Measurements from ENCODE around the gene SMG6. TPM values are rescaled to one million over a fixed set of nuclear protein-coding genes. Genes with fewer than 3 reads are reported as not detected.

Gene SMG6
- total RNA-seq, 6 donors from 2014 or later: 29.9 to 126 (median 30.5) TPM

- TF ChIP-seq CTCF (IDR thresholded peaks at IDR 0.05) (no peak), POLR2AphosphoS5 (IDR thresholded peaks at IDR 0.05) (no peak), POLR2A (IDR thresholded peaks at IDR 0.05) (no peak), EP300 (IDR thresholded peaks at IDR 0.05) (no peak)
Observed at GRCh38 chr17:2077040-2077439, 226.5 kb downstream of the SMG6 start.

GRCh38 chr17:2076087-2076984, 227.2 kb downstream of the SMG6 start:
- peak overlapping the region; percentile 67 to 80 (median 72) for H3K27ac ChIP-seq

More at GRCh38 chr17:2077040-2077439, 226.5 kb downstream of the SMG6 start:
- Histone ChIP-seq H3K36me3 (peaks cover 2 to 43% (median 28%) of the 10 kb centered on the region in 4 donors), H3K4me1 (peaks cover 26 to 35% (median 27%) of the 10 kb centered on the region in 4 donors), H3K27ac (peak overlapping the region in 2 of 4 donors; percentile 67 to 75), H3K9me3 (no peaks in the 10 kb centered on the region), H3K27me3 (no peaks in the 10 kb centered on the region), H3K4me3 (no peak overlapping the region)
- ATAC-seq (ENCODE audit: low FRiP score in 2 of 2) (no peak), DNase-seq (no peak)
- 86 to 97% methylated on average over 8 of the region's 8 CpGs for WGBS, 2 donors

GRCh38 chr17:2075336-2076086, 228.1 kb downstream of the SMG6 start:
- peak; percentile 24 to 82 for ATAC-seq (ENCODE audit: low FRiP score in 2 of 2)
- peak in 1 of 2 donors; percentile 53 for DNase-seq
- TF ChIP-seq POLR2AphosphoS5 (IDR thresholded peaks at IDR 0.05) (peak in 1 of 2 donors; percentile 55), POLR2A (IDR thresholded peaks at IDR 0.05) (no peak), EP300 (IDR thresholded peaks at IDR 0.05) (peak in 1 of 4 donors; percentile 21), CTCF (IDR thresholded peaks at IDR 0.05) (peak in 3 of 6 experiments; percentile 5 to 42 (median 28))
- Histone ChIP-seq H3K9me3 (no peaks in the 10 kb centered on the region), H3K27ac (peak overlapping the region; percentile 67 to 80 (median 72)), H3K36me3 (peaks cover 2 to 29% (median 16%) of the 10 kb centered on the region in 4 donors), H3K4me1 (peaks cover 38 to 48% (median 42%) of the 10 kb centered on the region in 4 donors), H3K27me3 (no peaks in the 10 kb centered on the region), H3K4me3 (no peak overlapping the region)
- 61 to 62% methylated on average over 9 to 13 of the region's 13 CpGs for WGBS, 2 donors

More at GRCh38 chr17:2076087-2076984, 227.2 kb downstream of the SMG6 start:
- peaks cover 2 to 38% (median 23%) of the 10 kb centered on the region in 4 donors for H3K36me3 ChIP-seq
- H3K27me3 ChIP-seq: no peaks in the 10 kb centered on the region
- 64 to 67% methylated on average over 16 to 17 of the region's 17 CpGs for WGBS, 2 donors
- no peak overlapping the region for H3K4me3 ChIP-seq
- peak in 1 of 2 donors; percentile 13 for ATAC-seq (ENCODE audit: low FRiP score in 2 of 2)
- H3K4me1 ChIP-seq: peaks cover 30 to 39% (median 34%) of the 10 kb centered on the region in 4 donors
- no peaks in the 10 kb centered on the region for H3K9me3 ChIP-seq
- TF ChIP-seq POLR2AphosphoS5 (IDR thresholded peaks at IDR 0.05): no peak
- TF ChIP-seq CTCF (IDR thresholded peaks at IDR 0.05): no peak
- no peak for TF ChIP-seq POLR2A (IDR thresholded peaks at IDR 0.05)
- no peak for TF ChIP-seq EP300 (IDR thresholded peaks at IDR 0.05)
- DNase-seq: no peak

GRCh38 chr17:2074919-2075318, 228.7 kb downstream of the SMG6 start:
- Histone ChIP-seq H3K36me3 (peaks cover 2 to 23% (median 13%) of the 10 kb centered on the region in 4 donors), H3K4me3 (no peak overlapping the region), H3K4me1 (peaks cover 43 to 52% (median 46%) of the 10 kb centered on the region in 4 donors), H3K27me3 (no peaks in the 10 kb centered on the region), H3K27ac (peak overlapping the region; percentile 67 to 80 (median 72)), H3K9me3 (no peaks in the 10 kb centered on the region)
- peak in 1 of 2 donors; percentile 58 for DNase-seq
- TF ChIP-seq POLR2A (IDR thresholded peaks at IDR 0.05) (no peak), EP300 (IDR thresholded peaks at IDR 0.05) (no peak), POLR2AphosphoS5 (IDR thresholded peaks at IDR 0.05) (no peak), CTCF (IDR thresholded peaks at IDR 0.05) (no peak)
- no peak for ATAC-seq (ENCODE audit: low FRiP score in 2 of 2)
- WGBS, 2 donors: 75 to 82% methylated on average over 5 to 10 of the region's 10 CpGs

All from upper lobe of left lung (tissue), 6 donors.